Parietal lobe (tissue), 1 donor: ENCODE results near the gene BMP3. TPM values are rescaled to one million over a fixed set of nuclear protein-coding genes. Genes with fewer than 3 reads are reported as not detected.

Experiments used
- total RNA-seq: library from RNA; depleted of rRNA; stranded (reverse); fragments of >200 nt; gene quantifications from one replicate; pipeline ENCODE4 v1.2.3, GENCODE V29; 2014

The BMP3 gene, protein sequence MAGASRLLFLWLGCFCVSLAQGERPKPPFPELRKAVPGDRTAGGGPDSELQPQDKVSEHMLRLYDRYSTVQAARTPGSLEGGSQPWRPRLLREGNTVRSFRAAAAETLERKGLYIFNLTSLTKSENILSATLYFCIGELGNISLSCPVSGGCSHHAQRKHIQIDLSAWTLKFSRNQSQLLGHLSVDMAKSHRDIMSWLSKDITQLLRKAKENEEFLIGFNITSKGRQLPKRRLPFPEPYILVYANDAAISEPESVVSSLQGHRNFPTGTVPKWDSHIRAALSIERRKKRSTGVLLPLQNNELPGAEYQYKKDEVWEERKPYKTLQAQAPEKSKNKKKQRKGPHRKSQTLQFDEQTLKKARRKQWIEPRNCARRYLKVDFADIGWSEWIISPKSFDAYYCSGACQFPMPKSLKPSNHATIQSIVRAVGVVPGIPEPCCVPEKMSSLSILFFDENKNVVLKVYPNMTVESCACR
- 7.2 TPM for total RNA-seq

DNA sequence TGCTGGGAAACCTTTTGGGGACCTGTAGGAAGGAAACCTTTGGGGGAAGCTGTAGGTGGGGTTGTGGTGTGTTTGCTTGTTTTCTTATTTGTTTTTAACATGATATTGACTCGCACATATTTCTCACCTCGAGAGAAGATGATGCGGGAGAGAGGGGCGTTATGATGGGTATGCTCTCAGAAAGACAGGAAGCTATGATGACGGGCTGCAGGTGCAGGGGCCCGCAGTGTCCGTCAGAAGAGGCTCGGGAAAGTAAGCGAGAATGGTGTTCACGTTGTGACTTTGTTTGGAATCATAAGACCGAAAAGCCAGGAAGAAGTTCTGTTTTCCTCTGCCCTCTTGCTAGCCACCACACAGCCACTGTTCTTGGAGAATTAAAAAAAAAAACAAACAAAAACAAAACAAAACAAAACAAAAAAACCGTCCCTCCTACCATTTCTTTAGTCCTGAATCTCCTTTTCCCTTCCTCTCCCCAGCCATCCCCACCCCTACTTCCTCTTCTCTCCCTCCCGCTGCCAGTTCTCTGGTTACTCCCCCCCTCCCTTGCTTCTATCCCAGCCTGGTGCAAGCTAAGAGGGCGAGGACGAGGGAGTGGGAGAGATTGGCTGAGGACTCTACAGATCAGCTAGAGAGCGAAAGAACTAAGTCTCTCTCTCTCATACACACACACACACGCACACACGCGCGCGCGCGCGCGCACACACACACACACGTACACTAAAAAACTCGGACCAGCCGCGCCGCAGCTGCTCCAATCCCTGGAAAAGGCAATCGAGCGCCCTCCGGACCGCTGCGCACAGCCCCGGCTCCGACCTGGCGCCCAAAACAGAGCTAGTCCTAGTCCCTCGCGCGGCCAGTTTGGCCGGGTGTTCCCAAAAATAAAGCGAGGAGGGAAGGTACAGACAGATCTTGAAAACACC lies at the start of gene BMP3:
BMP3 (plus strand) TSS at position 648 of the 920 bp plus-strand sequence. CDS start 577 bp downstream, outside the sequence.

Other genes starting within 250 kb of the BMP3 start
- gene PRKG2, start 184.5 kb downstream of the BMP3 start, total RNA-seq, result 15.3 TPM